NT2/D1 (cell line): ENCODE measurements around the gene NCAN.

ENCODE experiments used
- SUZ12 ChIP-seq: IDR thresholded peaks from 2 replicates; pipeline ENCODE4 v1.6.1; 2011; ENCODE audit not compliant: insufficient read length, insufficient read depth; ENCODE audit errors: extremely low read depth
- YY1 ChIP-seq: IDR thresholded peaks from 2 replicates; pipeline ENCODE4 v1.6.1; 2011; ENCODE audit not compliant: insufficient read length, insufficient read depth
- ZNF274 ChIP-seq: IDR thresholded peaks from 2 replicates; pipeline ENCODE4 v1.6.1; 2011; ENCODE audit warnings: mild to moderate bottlenecking, low read depth, low read length

GRCh38 chr19:19276386-19276785, 64.6 kb downstream of the NCAN start:
- TF ChIP-seq YY1 (no peak), SUZ12 (no peak), ZNF274 (no peak)
